Activated T-cell treated with anti-CD3 and anti-CD28 coated beads for 48 hours (primary cell): ENCODE data around the gene NAB2.
A peak's percentile ranks its signal among the peaks of the same experiment; 100 is the strongest.
"Not testable (repeated sequence)": the region's sequence is repeated elsewhere in the genome, so short reads cannot be mapped to it uniquely, and the experiment has no call there.

ENCODE experiments used
- DNase-seq: peaks from one replicate; pipeline ENCODE4 v3.0.0-alpha.2; 2020; ENCODE audit warnings: low read depth

Gene NAB2

GRCh38 chr12:57088354-57089270, at the start of gene NAB2:
TSS of gene NAB2 (plus strand) at chr12:57089114. CDS start at chr12:57089272, 158 bp downstream.
- peak; percentile 85 for DNase-seq

- no peak for DNase-seq
Measured at GRCh38 chr12:57040211-57040610, 48.7 kb upstream of the NAB2 start.

GRCh38 chr12:57040750-57041149, 48.2 kb upstream of the NAB2 start:
- no peak for DNase-seq

- no peak for DNase-seq
Measured at GRCh38 chr12:57042695-57043094, 46.2 kb upstream of the NAB2 start.

- no peak for DNase-seq
Measured at GRCh38 chr12:57044468-57044867, 44.4 kb upstream of the NAB2 start.

GRCh38 chr12:57044889-57045288, 44.0 kb upstream of the NAB2 start:
- no peak for DNase-seq

- DNase-seq: no peak
Measured at GRCh38 chr12:57046086-57046791, 42.7 kb upstream of the NAB2 start.

GRCh38 chr12:57046947-57047890, 41.7 kb upstream of the NAB2 start:
- peak; percentile 56 for DNase-seq

- no peak for DNase-seq
Measured at GRCh38 chr12:57047981-57048380, 40.9 kb upstream of the NAB2 start.

- DNase-seq: no peak
Measured at GRCh38 chr12:57048423-57049118, 40.3 kb upstream of the NAB2 start.

GRCh38 chr12:57049119-57049446, 39.8 kb upstream of the NAB2 start:
- DNase-seq: no peak

- no peak for DNase-seq
Measured at GRCh38 chr12:57049890-57050289, 39.0 kb upstream of the NAB2 start, which contains the start of gene MYO1A. TSS of gene MYO1A (minus strand) at chr12:57050129. CDS start at chr12:57048323, 1,806 bp downstream.

- DNase-seq: no peak
Measured at GRCh38 chr12:57051011-57051410, 37.9 kb upstream of the NAB2 start.

- DNase-seq: not testable (repeated sequence)
Measured at GRCh38 chr12:57053146-57053545, 35.8 kb upstream of the NAB2 start.

- not testable (repeated sequence) for DNase-seq
Measured at GRCh38 chr12:57053901-57054300, 35.0 kb upstream of the NAB2 start.

- DNase-seq: no peak
Measured at GRCh38 chr12:57055824-57056223, 33.1 kb upstream of the NAB2 start.

GRCh38 chr12:57057067-57057751, 31.7 kb upstream of the NAB2 start:
- no peak for DNase-seq

GRCh38 chr12:57058454-57058853, 30.5 kb upstream of the NAB2 start:
- DNase-seq: no peak

- DNase-seq: no peak
Measured at GRCh38 chr12:57063991-57064685, 24.8 kb upstream of the NAB2 start.

GRCh38 chr12:57066245-57066644, 22.7 kb upstream of the NAB2 start:
- no peak for DNase-seq
